IMR-90 (cell line): ENCODE results near the gene ZNF469.

Source experiments
- BHLHE40 ChIP-seq: fragments of 150-350 bp; IDR thresholded peaks from 2 replicates; pipeline ENCODE4 v1.6.1; 2016; ENCODE audit warnings: mild to moderate bottlenecking, low read depth, low read length
- CEBPB ChIP-seq: IDR thresholded peaks from 2 replicates; pipeline ENCODE4 v1.6.1; 2012; ENCODE audit warnings: low read depth, low read length, improper control_type of control experiment
- CTCF ChIP-seq: conservative IDR thresholded peaks from 2 replicates; pipeline ENCODE4 v1.5.1; 2012; ENCODE audit warnings: mild to moderate bottlenecking, low read depth, low read length, improper control_type of control experiment
- ELK1 ChIP-seq: fragments of 150-350 bp; IDR thresholded peaks from 2 replicates; pipeline ENCODE4 v1.6.1; 2016; ENCODE audit warnings: low read depth, mild to moderate bottlenecking, low read length, moderate library complexity, borderline replicate concordance
- FOS ChIP-seq: fragments of 150-350 bp; IDR thresholded peaks from 2 replicates; pipeline ENCODE4 v1.6.1; 2016; ENCODE audit warnings: low read depth, low read length
- MAFK ChIP-seq: IDR thresholded peaks from 2 replicates; pipeline ENCODE4 v1.6.1; 2012; ENCODE audit warnings: low read depth, low read length, improper control_type of control experiment
- MXI1 ChIP-seq: IDR thresholded peaks from 2 replicates; pipeline ENCODE4 v1.6.1; 2012; ENCODE audit warnings: low read depth, mild to moderate bottlenecking, low read length, moderate library complexity, borderline replicate concordance
- POLR2A ChIP-seq: IDR thresholded peaks from 2 replicates; pipeline ENCODE4 v1.6.1; 2012; ENCODE audit warnings: mild to moderate bottlenecking, low read depth, low read length
- RCOR1 ChIP-seq: IDR thresholded peaks from 2 replicates; pipeline ENCODE4 v1.6.1; 2012; ENCODE audit warnings: mild to moderate bottlenecking, low read length, improper control_type of control experiment; ENCODE audit not compliant: insufficient replicate concordance
- RFX5 ChIP-seq: IDR thresholded peaks from 2 replicates; pipeline ENCODE4 v1.8.0; 2012; ENCODE audit warnings: low read depth, mild to moderate bottlenecking, low read length, moderate library complexity
- SMC3 ChIP-seq: fragments of 150-350 bp; IDR thresholded peaks from 2 replicates; pipeline ENCODE4 v1.6.1; 2016; ENCODE audit warnings: low read depth, mild to moderate bottlenecking, antibody characterized with exemption, low read length, moderate library complexity

- no peak for TF ChIP-seq CTCF
- no peak for TF ChIP-seq POLR2A
- no peak for TF ChIP-seq FOS
- no peak for TF ChIP-seq RFX5
- no peak for TF ChIP-seq CEBPB
- TF ChIP-seq MXI1 = no peak
- TF ChIP-seq SMC3 = no peak
- TF ChIP-seq BHLHE40 = no peak
- no peak for TF ChIP-seq ELK1
- TF ChIP-seq RCOR1 = no peak
- no peak for TF ChIP-seq MAFK
Measured at GRCh38 chr16:88353232-88353631, 29.5 kb upstream of the ZNF469 start.
